ENCODE measurements around the gene DOCK1.
"Not testable (repeated sequence)": the region's sequence is repeated elsewhere in the genome, so short reads cannot be mapped to it uniquely, and the experiment has no call there.

The DOCK1 gene

DNA sequence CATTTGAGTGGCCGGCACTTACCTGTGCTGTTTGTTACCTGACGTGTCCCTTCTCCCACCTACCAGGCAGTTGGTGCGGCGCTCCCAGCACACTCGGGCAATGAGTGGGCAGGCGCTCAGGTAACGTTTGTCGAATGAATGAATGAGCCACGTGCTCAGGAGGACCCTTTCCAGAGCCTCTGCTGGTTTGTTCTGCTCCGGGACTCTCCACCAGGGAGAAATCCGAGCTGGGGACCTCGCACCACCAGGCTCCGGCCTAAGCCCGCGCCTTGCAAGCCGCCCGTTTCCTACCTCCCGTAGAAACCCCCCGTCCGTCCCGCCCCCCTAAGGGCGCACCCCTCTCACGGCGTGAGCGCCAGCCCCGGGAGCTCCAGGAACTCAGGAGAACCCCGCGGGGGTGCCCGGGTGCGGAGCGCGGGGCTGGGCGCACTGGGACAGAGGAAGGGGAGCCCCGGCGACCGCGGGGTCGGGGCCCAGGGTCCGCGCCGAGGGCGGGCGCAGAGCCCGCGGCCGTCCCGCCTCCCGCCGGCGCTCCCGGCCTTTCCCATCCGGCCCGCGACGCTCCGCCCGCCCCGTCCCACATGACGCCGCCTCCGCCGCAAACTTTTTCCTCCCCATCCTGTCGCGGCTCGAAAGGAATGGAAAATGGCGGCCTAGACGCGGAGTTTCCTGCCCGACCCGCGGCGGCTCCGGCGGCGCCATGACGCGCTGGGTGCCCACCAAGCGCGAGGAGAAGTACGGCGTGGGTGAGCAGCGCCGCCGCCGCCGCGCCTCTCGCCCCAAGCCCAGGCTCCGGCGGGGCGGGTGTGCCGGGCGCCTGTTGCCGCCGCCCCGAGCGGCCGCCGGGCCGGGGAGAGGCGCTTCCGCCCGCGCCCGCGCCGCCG is at the start of gene DOCK1:
TSS of gene DOCK1 (plus strand) at position 611 of the 884 bp plus-strand sequence. CDS start at position 701, 90 bp downstream.
- peak; percentile 71 for DNase-seq

DNA sequence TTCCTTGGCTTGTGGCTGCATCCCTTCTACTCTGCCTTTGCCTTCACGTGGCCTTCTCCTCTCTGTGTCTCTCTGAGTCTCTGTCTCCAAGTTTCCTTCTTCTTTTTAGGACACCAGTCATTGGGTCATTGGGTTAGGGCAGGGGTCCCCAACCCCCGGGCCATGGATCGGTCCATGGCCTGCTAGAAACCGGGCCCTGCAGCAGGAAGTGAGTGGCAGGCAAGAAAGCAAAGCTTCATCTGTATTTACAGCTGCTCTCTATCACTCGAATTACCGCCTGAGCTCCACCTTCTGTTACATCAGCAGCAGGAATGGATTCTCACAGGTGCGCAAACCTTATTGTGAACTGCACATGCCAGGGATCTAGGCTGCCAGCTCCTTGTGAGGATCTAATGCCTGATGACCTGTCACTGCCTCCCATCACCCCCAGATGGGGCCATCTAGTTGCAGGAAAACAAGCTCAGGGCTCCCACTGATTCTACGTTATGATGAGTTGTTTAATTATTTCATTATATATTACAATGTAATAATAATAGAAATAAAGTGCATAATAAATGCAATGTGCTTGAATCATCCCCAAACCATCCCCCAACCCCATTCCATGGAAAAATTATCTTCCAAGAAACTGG is 47.9 kb upstream of the DOCK1 start:
- DNase-seq: no peak

DNA sequence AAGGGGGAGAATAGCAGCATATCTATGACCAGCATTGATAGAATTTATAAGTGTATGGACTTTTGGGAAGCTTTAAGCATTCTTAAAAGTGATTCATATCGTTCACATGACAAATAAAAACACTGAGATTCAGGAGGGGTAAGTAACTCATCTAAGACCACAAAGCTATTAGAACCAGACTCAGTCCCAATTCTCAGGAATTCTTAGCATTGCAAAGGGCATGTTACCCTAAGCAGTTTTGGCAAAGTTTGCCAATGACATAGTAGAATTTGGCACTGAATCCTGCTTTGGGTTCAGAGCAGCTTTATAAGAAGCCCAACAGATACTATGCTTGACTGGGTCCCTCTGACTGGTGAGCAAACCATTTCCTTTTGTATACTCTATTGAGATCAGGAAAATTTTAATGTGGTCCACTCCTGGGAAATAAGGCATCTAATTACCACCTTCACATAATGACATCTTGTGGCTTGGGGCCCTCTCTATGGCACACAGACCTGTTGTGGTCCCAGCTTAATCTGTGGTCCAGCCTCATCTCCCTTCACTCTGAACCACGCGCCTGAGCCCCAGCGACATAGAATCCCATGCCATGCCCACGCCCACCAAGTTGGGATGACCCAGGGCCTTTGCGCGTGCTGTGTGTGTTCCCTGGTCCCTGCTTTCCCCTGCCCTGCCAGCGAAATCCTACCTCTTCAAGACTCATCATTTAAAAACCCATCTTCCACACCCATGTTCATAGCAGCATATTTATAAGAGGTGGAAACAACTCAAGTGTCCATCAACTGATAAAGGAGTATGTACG is 37.5 kb upstream of the DOCK1 start:
- DNase-seq: peak; percentile 88

DNA sequence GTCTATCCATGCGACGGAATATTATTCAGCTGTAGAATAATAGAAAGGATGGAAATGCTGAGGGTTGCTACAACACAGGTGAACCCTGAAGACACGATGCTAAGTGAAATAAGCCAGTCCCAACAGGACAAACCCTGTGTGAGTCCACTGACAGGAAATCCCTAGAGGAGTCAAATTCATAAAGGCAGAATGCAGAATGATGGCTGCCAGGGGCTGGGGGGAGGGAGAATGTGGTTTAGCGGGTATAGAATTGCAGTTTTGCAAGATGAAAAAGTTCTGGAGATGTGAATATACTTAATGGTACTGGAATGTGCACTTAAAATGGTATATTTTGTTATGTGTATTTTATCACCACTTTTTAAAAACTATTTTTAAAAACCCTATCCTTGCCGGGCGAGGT is 36.9 kb upstream of the DOCK1 start:
- DNase-seq: no peak

DNA sequence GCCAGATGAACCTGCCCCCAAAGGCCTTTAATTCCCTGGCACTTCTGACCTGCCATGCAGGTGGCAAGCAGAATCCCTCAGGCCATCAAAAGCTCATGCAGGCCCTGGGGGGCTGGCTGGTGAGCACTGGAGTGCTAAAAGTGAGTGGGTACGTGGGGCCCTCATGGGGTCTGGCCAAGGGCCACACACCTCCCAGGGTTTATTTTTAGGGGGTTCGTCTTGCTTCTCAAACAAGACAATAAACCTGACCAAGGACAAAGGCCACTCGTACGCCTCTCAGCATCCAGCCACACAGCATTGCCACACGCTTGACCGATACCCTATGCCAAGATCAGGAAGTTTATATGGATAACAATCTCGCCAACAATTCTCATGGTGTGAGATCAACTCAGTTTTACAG is 33.1 kb upstream of the DOCK1 start:
- DNase-seq: no peak

DNA sequence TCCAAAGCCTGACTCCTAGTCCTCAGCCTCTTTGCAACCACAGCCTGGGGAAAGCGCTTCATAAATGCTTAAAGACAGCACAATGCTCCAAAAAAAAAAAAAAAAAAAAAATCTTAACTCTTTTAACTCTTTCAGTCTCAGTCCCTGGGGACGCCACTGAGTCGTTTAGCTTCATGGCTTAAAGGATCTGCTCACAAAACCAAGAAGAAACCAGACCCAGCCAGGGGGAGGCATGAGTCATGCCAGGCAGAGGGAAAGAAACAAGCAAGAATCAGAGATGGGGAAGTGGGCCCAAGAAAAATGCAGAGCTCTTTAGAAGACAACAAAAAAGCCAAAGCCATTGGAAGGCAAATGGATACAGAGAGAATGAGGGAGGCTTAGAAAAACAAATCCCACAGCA is 32.5 kb upstream of the DOCK1 start:
- peak; percentile 4 for DNase-seq

DNA sequence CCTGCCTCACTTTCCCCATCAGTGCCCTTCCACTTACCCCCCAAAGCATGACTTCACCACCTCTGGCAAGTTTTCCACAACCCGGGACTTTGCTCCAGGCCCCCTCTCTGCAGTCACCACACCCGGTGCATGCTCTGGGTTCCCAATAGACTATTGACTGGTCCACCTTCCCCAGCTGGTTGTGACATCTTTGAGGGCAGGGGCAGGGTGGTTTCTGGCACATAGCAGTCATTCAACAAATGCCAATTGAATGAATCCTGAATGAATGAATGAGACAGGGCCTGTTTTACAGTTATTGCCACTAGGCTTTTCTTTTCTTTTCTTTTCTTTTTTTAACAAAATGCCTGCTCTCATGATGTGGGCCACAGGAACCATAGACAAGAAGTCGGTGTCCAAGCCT is 28.8 kb upstream of the DOCK1 start:
- DNase-seq: no peak

DNA sequence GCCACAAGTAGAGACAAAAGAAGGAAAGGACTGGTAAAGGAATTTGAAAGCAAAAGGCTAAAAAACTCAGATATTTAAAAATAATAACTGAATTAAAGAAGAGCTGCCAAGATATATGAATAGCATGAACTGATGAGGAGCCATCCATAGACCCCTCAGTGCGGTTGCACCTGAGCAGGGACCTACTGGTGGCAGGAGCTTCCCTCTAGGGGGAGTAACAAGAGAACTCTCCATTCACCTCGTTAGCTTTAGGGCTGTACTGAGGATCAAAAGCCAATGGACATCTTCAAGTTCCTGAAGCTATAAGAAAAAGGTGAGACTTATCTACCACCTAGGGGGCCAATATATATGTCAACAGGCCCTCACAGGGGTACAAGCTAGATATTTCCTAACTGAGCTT is 27.8 kb upstream of the DOCK1 start:
- no peak for DNase-seq

DNA sequence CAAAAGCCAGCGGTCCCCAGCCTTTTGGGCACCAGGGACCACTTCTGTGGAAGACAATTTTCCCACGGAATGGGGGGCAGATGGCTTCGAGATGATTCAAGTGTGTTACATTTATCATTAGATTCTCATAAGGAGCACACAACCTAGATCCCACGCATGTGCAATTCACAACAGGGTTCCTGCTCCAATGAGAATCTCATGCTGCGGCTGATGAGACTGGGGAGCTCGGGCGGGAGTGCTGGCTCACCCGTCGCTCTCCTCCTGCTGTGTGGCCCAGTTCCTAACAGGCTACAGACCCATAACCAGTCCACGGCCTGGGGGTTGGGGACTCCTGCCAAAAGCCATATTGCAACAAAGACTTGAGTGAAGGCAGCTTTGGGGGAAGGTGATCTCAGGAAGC is 26.6 kb upstream of the DOCK1 start:
- DNase-seq: no peak

DNA sequence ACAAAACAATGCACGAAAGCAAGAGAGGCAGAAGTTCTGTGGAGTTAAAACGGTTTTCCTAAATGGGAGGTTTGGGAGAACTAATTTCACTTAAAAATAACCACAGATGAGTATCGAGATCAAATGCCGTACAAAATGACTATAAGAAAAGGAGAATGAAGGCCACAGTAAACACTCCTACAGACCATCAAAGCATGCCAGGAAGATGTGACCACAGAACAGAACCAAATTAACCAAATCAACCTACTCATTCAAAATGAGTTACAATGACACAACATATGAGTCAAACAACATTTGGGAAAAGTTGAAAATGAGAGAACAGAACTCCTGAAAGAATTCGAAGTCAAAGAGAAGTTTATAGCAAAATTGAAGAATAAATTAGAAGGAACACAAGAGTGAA is 24.3 kb upstream of the DOCK1 start:
- no peak for DNase-seq

DNA sequence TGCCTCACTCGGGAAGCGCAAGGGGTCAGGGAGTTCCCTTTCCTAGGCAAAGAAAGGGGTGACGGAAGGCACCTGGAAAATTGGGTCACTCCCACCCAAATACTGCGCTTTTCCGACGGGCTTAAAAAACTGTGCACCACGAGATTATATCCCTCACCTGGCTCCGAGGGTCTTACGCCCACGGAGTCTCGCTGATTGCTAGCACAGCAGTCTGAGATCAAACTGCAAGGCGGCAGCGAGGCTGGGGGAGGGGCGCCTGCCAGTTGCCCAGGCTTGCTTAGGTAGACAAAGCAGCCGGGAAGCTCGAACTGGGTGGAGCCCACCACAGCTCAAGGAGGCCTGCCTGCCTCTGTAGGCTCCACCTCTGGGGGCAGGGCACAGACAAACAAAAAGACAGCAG is 23.2 kb upstream of the DOCK1 start:
- DNase-seq: not testable (repeated sequence)

DNA sequence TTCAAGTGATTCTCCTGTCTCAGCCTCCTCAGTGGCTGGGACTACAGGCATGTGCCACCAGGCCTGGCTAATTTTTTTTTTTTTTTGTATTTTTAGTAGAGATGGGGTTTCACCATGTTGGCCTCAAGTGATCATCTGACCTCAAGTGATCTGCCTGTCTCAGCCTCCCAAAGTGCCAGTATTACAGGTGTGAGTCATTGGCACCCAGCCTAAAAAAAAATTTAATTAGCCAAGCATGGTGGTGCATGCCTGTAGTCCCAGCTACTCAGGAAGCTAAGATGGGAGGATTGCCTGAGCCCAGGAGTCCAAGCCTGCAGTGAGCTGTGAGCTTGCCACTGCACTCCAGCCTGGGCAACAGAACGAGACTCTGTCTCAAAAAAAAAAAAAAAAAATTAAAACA is 16.8 kb upstream of the DOCK1 start:
- DNase-seq: not testable (repeated sequence)

DNA sequence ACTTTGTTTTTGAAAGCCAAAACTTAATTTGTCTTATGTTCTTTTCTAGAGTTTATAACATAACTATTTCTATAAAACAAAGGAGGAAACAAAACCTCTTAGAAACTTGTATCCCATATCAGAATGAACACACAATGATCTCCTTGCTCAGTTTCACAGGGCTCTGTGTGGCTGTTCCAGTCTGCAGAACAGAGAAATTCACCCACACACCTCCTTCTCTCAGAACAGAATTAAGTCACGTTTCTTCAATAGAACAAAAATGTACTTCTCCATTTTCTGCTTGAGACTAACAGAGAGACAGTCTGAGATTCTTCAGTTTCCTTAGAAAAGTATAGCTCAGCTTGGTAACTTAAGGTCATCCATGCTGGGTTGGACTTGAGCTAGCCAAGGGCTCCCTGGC is 15.8 kb upstream of the DOCK1 start:
- DNase-seq: no peak

DNA sequence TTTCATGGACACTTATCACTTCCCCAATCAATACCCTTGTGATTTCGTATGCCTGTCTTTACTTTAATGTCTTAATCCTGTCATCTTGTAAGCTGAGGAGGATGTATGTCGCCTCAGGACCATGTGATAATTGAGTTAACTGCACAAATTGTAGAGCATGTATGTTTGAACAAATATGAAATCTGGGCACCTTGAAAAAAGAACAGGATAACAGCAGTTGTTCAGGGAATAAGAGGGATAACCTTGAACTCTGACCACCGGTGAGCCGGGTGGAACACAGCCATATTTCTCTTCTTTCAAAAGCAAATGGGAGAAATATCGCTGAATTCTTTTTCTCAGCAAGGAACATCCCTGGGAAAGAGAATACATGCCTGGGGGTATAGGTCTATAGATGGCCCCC is 14.4 kb upstream of the DOCK1 start:
- DNase-seq: not testable (repeated sequence)

DNA sequence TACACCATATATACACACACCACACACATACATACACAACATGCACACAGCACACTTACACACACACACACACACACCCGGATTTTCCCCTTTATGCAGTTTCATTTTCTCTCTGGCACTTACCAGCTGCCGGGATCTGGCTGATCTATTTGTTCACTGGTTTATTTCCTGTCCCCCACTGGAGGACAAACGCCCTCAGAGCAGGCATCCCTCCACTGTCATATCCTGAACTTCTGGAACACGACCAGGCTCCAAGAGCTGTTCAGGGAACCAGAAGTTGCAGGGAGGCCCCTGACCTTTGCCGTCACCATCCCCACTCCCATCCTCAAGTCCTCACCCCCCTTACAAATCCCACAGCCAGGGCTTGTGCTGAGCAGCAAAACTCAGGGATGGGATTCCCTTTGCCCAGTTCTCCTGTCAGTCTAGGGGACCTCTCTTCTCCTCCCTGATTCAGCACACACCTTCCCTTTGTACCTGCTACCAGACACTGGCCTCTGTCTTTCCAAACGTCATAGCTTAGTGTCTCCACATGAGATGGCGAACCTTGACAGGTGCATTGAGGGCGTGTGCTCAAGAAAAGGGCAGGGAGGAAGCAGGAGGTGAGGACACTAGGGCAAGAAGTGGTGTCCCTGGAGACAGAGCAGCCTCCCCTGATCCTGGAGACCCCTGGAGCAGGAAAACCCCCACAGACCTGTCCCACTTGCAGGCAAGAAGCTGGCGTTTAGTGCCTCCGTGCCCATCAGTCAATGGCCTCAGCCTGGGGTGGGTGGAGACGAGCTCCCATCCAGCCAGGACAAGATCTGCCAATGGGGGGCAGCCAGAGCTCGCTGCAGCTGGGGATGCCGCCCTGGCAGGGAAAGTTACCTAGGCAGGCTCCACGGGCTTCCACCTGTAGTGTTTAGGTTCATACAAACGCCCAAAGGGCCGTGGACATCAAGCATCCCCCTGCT is 12.7 kb upstream of the DOCK1 start:
- no peak for DNase-seq

DNA sequence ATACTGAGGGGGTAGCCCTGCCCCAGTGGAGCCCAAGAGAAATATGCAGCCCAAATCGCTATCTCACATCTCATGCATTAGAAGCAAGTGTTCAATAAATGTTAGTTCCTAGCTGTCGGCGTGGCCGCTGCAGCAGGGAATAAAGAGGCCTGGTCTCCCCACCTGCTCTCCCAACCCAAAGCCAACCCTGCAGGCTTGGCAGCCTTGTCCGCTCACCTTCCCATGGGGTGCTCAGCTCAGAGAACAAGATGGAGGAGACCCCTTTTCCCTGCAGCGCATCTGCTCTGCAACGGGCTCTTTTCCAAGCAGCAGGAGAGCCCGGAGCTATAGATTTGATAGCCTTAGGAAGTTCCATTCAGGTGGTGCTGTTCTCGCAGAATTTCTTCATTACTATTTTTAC is 12.0 kb upstream of the DOCK1 start:
- no peak for DNase-seq

DNA sequence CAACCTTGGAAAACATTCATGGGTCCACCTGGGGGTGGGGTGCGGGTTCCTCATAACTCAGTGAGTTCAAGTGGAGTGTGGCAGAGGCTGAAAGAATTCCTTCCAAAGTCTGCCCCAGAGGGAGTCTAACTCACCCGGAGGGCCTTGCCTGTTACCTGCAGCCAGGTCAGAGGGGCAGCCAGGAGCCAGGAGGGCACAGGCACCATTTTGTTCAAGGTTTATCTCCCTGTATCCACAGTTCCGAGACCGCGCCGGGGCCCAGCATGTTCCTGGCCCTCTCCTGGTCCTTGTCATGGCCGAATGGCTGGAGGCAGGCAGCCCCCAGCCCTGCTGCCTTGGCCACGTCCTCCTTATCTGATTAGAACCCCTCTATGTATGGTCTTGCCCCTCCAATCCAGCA is 11.4 kb upstream of the DOCK1 start:
- DNase-seq: no peak

DNA sequence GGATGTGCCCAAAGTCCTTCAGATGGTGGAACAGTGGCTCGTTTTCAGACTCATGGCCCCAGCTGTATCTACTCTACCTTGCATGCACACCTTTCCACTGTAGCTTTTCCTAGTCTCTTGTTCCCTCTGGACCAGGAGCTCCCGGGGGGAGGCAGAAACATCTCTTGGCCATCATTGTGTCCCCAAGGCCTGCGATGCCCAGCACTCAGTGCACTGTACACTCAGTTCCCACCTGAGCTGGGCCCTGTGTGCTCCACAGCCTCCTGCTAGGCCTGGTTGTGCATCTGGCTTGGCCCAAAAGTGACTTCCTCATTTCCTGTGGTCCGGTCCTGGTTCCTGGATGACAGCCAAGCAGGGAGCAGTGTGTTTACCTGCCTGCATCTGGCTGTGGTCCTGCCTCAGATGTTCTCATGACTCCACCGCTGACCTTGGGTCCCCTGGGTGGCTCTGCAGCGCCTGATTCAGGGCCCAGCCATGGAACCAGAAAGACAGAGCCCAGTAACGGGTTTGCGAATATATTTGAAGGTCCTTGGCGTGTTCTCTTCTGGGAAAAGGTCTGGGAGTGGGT is 9.9 kb upstream of the DOCK1 start:
- no peak for DNase-seq

DNA sequence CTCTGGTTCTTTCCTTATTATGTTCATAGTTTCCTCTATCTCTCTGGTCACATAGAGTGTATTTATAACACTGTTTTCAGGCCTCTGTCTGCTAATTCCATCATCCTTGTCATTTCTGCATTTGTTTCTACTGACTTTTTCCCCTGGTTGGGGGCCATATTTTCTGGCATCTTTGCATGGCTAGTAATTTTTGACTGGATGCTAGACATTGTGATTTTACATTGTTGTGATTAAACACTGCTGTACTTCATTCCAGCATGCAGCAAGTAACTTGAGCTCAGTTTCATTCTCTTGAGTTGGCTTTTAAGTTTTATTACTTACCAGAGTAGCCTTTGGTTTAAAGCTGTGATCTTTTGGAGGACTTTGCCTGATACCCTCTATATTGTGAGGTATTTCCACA is 6.8 kb upstream of the DOCK1 start:
- DNase-seq: no peak

DNA sequence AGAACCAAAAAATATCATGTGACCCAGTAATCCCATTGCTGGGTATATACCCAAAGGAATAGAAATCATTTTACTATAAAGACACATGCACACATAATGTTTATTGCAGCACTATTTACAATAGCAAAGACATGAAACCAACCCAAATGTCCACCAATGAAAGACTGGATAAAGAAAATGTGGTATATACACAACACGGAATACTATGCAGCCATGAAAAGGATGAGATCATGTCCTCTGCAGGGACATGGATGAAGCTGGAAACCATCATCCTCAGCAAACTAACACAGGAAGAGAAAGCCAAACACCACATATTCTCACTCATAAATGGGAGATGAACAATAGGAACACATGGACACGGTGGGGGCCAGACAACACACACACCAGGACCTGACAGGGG is 5.7 kb upstream of the DOCK1 start:
- DNase-seq: not testable (repeated sequence)

DNA sequence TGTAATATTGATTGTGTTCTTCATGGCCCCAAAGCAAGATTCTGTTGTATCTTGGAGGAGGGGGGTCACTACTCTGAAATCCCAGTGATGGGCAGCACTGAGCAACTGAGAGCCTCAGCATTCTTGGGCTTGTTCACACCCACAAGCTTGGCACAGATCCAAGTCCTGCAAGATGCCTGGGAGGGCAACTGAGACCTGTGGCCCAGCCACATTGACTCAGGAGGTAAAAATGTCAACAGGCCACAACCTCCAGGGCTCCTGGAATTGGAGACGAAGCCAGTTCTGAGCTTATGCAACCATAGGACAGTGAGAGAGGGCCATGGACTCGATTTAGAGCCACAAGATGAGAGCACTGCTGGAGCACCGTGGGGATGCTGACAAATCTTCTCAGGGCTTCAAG is 3.1 kb upstream of the DOCK1 start:
- no peak for DNase-seq
